Smooth muscle cell of the umbilical artery (primary cell): ENCODE data around the gene GNAQ. TPM values are rescaled to one million over a fixed set of nuclear protein-coding genes. Genes with fewer than 3 reads are reported as not detected.

ENCODE experiments used
- total RNA-seq: library from RNA; depleted of rRNA; stranded (reverse); fragments of >200 nt; gene quantifications from 2 replicates; pipeline ENCODE4 v1.2.3, GENCODE V29; 2014

The GNAQ gene
- 29.7 and 73.3 TPM in 2 replicates for total RNA-seq

DNA sequence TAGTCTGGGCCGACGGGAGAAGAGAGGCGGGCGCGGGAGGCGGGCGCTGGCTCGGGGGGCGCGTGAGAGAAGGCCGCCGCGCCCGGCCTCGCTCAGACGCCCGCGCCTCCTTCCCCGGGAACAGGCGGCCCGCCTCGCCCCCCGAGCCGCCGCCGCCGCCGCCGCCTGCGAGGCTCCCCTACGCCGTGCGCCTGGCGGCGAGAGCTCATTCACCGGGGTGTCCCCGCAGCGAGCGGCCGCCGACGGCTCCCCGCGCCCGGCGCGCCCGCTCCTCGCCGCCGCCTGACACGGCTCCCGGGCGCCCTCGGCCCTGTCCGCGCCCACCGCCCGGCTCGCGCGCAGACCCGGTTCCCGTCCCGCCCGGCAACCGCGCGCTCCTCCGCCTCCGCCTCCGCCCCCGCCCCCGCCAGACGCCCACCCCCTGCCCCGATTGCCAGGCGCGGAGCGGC lies at the start of gene GNAQ:
TSS of gene GNAQ (minus strand) at position 368 of the 449 bp plus-strand sequence. CDS start 576 bp downstream, outside the sequence.

Other genes with a start within 250 kb of the GNAQ start
- 11.6 and 22.9 TPM in 2 replicates for gene CEP78, start 204.3 kb upstream of the GNAQ start, total RNA-seq